Adrenal gland (tissue), 5 donors: ENCODE results near the gene MINDY3.

Experiments
- CTCF ChIP-seq, 6 experiments: fragments of 450-650 bp in 4 of 6; fragments of 200-600 bp in 2 of 6; sonication (generic) in 1 of 6; IDR thresholded peaks; 1 replicate in 5 of 6; 2 replicates in 1 of 6; pipeline versions ENCODE4 v1.5.1 to v1.8.0; 2016 to 2021; ENCODE audit warnings: antibody characterized with exemption in 6 of 6, mild to moderate bottlenecking in 2 of 6, moderate library complexity in 1 of 6
- POLR2A ChIP-seq, 2 donors: fragments of 450-650 bp; IDR thresholded peaks; one replicate each; pipeline ENCODE4 v1.6.1; 2017; ENCODE audit warnings: antibody characterized with exemption in 2 of 2, mild to moderate bottlenecking in 2 of 2, moderate library complexity in 1 of 2
- donor health status: DM: no; HTN: no; CAD: no.

GRCh38 chr10:15801641-15802040, 58.7 kb downstream of the MINDY3 start:
- no peak for TF ChIP-seq CTCF (IDR thresholded peaks at IDR 0.05)
- no peak for TF ChIP-seq POLR2A (IDR thresholded peaks at IDR 0.05)
